Endometrial microvascular endothelial cells (primary cell): ENCODE data around the gene TMEM244. TPM values are rescaled to one million over a fixed set of nuclear protein-coding genes. Genes with fewer than 3 reads are reported as not detected.
"Not testable (repeated sequence)": the region's sequence is repeated elsewhere in the genome, so short reads cannot be mapped to it uniquely, and the experiment has no call there.

Source experiments
- in situ Hi-C: cut with HindIII; loops from 2 replicates; pipeline ENCODE4 v1.10.0; 2017; ENCODE audit warnings: low sequenced_read_pairs, low pct_unique_long_range_greater_than_20kb; ENCODE audit errors: inconsistent ontology term
- total RNA-seq: library from RNA; depleted of rRNA; stranded (reverse); fragments of >200 nt; gene quantifications from one replicate; pipeline ENCODE4 v1.2.3, GENCODE V29; 2015; ENCODE audit errors: inconsistent ontology term

Gene TMEM244
- total RNA-seq, 1 donor from 2014 or later: not detected

DNA sequence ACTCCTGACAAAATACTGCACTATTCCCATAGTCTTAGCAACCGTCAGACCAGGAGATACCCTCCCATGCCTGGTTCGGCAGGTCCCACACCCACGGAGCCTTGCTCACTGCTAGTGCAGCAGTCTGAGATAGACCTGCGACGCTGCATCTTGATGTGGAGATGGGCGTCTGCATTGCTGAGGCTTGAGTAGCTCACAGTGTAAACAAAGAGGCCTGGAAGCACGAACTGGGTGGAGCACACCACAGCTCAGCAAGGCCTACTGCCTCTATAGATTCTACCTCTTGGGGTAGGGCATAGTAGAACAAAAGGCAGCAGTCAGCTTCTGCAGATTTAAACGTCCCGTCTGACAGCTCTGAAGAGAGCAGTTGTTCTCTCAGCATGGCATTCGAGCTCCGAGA, 25.4 kb downstream of the TMEM244 start:
- in situ Hi-C loops: no loop called here

DNA sequence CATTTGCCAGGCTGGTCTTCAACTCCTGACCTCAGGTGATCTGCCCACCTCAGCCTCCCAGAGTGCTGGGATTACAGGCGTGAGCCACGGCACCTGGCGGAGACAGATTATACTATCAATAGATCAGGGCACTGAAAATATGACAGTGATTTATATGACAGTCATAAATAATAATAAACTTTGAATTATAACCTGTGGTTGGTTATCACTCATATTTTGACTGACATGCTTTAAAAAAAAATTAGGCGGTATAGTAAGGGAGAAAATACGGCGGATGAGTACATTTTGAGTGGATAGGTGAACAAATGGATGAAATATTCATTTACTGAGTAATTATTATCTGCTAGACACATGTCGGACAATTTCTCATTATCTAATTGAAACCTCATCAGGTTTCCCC, 28.8 kb downstream of the TMEM244 start:
- in situ Hi-C loops: no loop called here

DNA sequence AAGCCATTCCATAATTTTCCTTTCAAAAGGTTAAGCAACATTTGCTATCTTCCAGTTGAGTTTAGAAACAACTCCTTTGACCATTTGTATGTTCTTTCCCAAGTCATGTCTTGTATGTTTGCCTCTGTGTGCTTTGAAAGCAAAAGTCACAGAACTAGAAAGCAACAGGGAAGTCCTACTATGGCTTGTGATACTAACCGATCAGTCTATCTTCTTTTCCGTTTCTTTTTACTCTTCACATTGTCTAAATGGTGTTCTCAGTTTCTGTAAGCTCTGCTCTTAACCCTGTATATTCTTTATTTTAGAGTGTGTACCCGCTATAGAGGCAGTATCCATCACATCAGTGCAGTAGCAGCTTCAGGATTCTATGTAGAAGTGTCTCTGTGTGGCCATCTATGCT, 32.9 kb downstream of the TMEM244 start:
- in situ Hi-C loops: no loop called here

DNA sequence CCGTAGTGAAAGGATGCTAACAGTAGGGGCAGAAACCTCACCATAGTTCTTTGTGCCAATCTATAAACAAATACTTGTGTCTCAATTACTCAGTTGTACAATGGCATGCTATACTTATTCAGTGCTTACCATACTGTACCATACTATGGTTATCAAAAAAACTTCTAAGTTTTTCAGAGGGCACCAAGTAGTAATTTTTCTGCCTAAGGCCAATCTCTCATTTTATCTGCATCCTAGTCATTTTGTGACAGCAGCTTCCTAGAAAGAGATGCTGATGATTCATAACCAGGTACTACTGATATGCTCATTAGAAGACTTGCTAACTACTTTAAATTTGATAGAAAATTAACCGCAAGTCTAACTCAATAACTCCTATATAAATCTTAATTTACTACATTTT, 42.9 kb downstream of the TMEM244 start:
- in situ Hi-C loops: no loop called here

DNA sequence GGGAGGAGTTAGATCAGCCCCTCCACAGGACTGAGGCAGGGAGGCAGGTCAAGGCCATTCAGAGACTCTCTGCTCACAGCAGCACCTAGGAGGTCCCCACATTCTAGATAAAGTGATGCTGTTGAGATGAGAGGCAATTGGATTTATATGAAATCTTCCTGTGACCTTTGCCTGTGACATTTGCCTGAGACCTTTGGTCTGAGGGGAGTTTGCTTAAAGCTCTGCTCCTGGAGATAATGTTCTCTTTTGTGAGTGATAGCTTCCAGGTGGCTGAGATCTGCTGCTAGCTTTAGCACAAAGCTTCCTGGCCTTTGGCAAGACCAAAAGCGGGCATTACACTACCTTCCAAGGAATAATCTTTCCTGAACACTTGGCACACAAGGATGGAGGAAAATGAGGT, 43.3 kb downstream of the TMEM244 start:
- in situ Hi-C loops: no loop called here

DNA sequence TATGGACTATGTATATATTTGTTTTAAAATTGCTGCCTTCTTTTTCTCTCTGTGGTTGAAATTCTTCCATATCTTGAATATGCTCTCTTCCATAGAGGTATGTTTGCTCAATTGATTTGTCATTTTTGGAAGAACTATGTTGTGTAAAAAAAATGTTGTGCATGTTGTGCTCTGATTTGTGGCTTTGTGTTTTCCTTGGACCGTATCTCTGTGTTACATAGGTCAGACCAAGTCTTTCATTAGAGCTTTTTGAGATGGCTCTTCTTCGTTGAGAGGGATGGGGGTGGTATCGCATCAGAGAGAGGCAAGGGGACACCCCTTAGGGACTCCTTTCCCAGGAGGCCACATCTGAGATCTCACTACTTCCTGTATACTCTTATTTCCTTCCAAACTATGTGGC, 43.8 kb downstream of the TMEM244 start:
- in situ Hi-C loops: no loop called here

DNA sequence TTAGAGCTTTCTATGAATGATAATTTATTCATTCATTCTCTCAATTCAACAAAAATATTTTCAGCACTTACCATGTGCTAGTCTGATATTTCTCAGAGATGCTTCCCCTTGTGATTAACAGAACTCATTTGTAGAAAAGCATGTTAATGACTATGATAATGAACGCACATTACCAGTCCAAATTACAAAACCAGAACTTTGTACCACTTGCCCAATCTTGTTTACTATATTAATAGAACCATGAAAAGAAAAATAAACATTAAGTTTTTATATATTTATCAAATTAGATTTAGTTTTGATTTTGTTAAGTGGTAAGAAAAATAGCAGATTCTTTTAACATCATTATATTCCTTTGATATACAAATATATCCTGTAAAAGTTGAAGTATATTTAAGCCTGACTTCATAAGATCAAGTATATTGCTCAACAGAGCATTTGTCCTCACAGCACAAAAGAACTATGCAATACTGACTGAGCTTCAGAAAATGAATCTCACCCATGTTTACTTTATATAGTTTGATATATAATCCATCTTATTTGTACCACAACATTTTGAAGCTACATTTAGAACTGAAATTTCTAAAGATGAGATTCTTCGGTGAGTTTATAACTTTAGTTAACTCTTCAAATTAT, 48.9 kb downstream of the TMEM244 start:
- in situ Hi-C loops: no loop called here

DNA sequence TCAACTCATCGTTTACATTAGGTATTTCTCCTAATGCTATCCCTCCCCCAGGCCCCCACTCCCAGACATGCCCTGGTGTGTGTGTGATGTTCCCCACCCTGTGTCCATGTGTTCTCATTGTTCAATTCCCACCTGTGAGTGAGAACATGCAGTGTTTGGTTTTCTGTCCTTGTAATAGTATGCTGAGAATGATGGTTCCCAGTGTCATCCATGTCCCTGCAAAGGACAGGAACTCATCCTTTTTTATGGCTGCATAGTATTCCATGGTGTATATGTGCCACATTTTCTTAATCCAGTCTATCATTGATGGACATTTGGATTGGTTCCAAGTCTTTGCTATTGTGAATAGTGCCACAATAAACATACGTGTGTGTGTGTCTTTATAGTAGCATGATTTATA, 54.0 kb downstream of the TMEM244 start:
- in situ Hi-C loops: not testable (repeated sequence)

DNA sequence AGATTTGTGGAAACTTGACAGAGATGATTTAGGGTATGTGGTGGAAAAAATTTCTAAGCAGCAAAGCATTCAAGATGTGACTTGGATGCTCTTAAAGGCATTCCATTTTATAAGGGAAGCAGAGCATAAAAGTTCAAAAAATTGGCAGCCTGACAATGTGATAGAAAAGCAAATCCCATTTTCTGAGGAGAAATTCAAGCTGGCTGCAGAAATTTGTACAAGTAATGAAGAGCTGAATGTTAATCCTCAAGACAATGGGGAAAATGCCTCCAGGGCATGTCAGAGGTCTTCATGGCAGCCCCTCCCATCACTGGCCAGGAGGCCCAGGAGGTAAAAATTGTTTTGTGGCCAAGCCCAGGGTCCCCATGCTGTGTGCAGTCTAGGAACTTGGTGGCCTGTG, 58.2 kb downstream of the TMEM244 start:
- in situ Hi-C loops: not testable (repeated sequence)

DNA sequence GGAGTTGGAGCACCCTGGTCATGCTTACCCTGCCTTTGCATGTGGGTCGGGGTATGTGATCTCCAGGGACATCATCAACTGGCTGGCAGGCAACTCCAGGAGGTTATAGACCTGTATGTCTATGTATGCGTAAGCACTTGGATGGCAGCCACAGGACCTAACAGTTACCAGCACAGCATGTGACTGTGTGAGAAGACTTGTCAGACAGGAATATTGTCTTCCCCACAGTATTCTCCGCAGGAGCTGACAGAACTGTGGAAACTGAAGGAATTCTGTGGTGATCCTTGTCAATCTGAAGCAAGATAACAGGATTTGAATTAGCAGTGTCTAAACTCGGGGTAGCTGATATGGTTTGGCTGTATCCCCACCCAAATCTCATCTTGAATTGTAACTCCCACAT, 59.2 kb downstream of the TMEM244 start:
- in situ Hi-C loops: no loop called here

DNA sequence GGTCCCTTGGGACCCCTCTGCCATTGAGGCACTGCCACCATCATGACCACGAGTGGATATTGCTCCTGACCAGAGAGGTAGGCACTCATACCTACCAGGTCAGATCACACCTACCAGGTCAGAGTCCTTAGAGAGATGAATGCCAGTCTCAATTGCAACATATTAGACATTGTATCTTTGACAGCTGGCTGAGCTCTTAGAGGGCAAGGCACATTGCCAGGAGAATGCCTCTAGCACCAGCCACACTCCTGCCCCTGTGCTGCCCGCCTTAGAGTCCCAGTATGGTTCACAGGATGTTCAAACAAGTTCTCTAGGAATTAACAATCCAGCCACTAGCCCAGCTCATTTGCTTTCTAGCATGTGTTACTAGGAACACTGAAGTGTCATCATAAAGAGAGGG, 65.9 kb downstream of the TMEM244 start:
- in situ Hi-C loops: no loop called here

DNA sequence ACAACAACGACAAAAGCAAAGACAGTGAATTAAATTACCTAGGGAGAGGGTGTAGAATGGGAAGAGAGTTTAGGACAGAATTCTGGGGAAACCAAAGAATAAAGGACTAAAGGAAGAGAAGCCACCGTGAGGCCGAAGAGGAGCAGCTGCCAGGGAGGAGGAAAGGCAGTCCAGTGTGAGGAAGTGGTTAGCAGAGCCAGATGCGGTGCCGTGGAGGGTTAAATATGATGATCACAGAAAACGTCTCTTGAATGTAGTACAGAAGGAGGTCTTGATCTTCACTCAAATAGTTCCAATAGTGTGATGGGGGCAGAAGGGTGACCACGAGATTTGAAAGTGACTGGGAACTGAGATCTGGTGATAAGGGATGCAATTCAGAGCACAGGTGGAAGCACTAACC, 67.7 kb downstream of the TMEM244 start:
- in situ Hi-C loops: no loop called here

DNA sequence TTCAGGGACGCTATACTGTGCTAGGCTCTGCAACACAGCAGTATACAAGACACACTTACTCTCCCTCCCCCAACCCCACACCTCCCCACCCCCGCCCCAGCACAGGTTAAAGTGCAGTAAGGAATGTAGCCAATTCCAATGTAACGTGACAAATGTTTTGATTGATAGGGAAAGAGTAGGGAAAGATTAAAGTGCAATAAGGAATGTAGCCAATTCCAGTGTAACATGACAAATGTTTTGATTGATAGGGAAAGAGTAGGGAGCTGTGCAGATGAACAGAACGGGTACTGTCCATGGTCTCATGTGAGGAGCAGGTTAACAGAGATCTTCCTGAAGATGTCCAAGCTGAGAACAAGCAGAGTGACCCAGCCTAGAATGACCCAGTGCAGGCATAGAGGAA, 69.1 kb downstream of the TMEM244 start:
- in situ Hi-C loops: no loop called here

DNA sequence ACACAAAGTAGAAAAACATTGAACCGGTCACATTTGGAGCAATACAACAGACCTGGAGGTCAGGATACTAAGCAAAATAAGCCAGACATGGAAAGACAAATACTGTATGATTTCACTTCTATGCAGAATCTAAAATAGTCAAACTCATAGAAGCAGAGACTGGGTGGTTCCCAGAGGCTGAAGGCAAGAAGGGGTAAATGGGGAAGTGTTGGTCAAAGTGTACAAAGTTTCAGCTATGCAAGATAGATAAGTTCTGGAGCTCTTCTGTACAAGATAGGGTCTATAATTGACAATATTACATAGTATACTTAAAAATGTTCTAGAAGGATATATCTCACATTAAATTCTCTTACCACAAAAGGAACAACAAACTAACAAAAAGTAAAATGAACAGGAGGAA, 70.3 kb downstream of the TMEM244 start:
- in situ Hi-C loops: no loop called here

DNA sequence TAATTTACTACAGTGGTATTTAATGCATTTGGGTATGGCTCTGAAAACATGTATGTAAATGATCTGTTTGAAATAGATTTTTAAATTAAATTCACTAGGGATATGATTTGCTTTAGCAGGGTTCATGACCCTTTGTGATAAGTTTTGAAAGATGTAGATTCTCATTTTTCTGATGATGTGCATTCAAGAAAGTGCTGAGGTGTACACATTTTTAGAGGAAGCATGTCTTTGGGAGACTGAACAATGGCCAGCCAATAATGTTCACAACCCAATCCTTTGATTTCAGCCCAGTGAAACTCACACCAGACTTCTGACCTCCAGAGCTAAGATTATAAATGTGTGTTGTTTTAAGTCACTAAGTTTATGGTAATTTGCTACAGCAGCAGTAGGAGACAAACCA, 71.1 kb downstream of the TMEM244 start:
- in situ Hi-C loops: no loop called here

DNA sequence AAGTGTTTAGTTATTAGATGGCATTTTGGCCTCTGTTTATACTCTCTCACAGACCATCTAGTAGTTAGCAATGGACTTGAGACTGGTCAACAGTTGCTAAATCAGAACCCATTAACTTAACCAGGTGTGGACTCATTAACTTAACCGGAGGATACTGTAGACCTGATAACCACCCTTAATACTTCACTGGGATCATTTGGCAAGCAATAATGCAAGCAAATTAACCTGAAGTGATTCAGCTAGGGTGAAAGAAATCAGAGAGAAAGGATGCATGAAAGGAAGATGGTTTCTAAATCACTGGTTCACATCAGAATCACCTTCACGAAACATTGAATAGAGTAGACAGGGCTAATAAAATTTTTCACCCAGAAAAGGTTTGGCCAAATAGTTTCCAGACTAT, 73.3 kb downstream of the TMEM244 start:
- in situ Hi-C loops: no loop called here

DNA sequence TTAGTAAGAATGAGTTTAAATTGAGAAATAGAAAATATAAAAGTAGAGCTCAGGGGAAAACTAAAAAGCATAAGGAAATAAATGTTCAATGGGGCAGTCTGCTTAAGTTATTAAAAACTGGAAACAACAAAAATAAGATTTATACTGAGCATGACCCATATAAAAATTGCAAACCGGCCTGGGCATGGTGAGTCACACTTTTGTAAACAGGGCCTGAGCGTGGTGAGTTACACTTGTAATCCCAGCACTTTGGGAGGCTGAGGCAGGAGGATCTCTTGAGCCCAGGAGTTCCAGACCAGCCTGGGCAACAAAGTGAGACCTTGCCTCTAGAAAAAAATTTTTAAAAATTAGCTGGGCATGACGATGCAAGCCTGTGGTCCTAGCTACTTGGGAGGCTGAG, 74.6 kb downstream of the TMEM244 start:
- in situ Hi-C loops: no loop called here

DNA sequence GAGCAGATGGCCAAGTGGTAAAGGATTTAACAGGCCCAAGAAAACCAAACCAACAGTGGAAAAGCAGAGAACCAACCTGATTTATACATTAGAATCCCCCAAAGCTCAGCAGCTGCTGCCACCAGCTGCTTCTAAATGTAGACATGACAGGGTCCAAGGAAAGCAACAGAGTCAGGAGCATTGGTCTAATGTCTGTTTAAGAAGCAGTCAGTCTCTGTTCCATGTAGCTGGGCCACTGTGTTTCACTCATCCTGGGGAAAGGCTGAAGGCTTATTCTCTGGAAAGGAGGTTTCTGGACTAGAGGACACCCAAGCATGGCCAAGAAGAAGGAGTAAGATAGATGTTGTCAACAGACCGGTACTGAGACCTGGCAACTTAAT, 75.4 kb downstream of the TMEM244 start:
- in situ Hi-C loops: no loop called here

DNA sequence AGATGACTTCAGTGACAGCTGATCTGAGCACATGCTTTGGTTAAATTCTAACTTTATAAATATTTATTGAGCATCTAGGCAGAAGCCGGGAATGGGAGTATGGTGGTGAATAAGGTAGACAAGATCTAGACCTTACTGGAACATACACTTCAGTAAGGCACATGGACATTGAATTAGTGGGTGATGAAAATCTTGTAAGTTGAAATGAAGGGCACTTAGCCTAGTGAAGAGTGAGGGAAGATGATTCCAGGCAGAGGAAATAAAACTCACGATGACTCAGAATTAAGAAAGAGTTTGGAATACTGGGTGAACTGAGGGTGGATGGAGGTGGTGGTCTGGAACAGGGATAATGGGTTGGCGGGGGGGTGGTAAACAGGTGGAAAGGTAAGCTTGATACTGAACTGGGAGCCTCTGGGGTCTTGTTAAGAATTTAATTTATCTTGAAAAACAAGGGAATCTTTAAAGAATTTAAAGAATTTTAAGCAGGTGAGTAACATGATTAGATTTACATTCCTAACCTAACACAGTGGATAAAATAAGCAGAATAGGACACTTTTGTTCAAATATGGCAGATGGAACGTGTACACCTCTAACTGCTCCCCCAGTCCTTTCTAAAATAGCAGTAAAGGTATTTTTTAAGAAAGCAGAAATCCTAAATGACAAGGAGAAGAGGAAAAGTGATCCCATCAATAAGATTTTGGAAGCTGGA, 75.9 kb downstream of the TMEM244 start:
- in situ Hi-C loops: no loop called here
